HepG2 (cell line): Measurements from ENCODE around the gene MROH2A. TPM values are rescaled to one million over a fixed set of nuclear protein-coding genes. Genes with fewer than 3 reads are reported as not detected.

Experiments
- BORCS8-MEF2B ChIP-seq: sonication (generic); formaldehyde crosslinking; IDR thresholded peaks from 2 replicates; pipeline ENCODE4 v1.8.0; 2022; ENCODE audit warnings: mild to moderate bottlenecking, missing genetic modification reagents
- CHCHD3 ChIP-seq: sonication (generic); formaldehyde crosslinking; IDR thresholded peaks from 2 replicates; pipeline ENCODE4 v1.8.0; 2022; ENCODE audit warnings: mild to moderate bottlenecking, missing genetic modification reagents, moderate library complexity
- EP300 ChIP-seq, 3 experiments: sonication (generic) in 1 of 3; formaldehyde crosslinking in 1 of 3; IDR thresholded peaks; 2 replicates each; pipeline versions ENCODE4 v1.5.1 to v1.6.1; 2011 to 2020; ENCODE audit warnings: low read depth in 2 of 3, low read length in 2 of 3, borderline replicate concordance in 1 of 3, improper control_type of control experiment in 1 of 3, mild to moderate bottlenecking in 1 of 3, missing genetic modification reagents in 1 of 3, moderate library complexity in 1 of 3
- ERF ChIP-seq: IDR thresholded peaks from 2 replicates; pipeline ENCODE4 v1.6.1; 2018; ENCODE audit warnings: missing biosample characterization, missing genetic modification reagents
- ETV5 ChIP-seq: IDR thresholded peaks from 2 replicates; pipeline ENCODE4 v1.6.1; 2018; ENCODE audit warnings: missing biosample characterization, missing genetic modification reagents, inconsistent platforms, borderline replicate concordance
- GATAD2A ChIP-seq: IDR thresholded peaks from 2 replicates; pipeline ENCODE4 v1.6.1; 2016
- IRF2 ChIP-seq: IDR thresholded peaks from 2 replicates; pipeline ENCODE4 v1.6.1; 2018; ENCODE audit warnings: missing genetic modification reagents, missing compliant biosample characterization
- IRX3 ChIP-seq: sonication (generic); formaldehyde crosslinking; IDR thresholded peaks from 2 replicates; pipeline ENCODE4 v1.8.1; 2023; ENCODE audit warnings: mild to moderate bottlenecking, low read depth, missing genetic modification reagents, borderline replicate concordance
- JARID2 ChIP-seq: sonication (generic); formaldehyde crosslinking; IDR thresholded peaks from 2 replicates; pipeline ENCODE4 v1.8.1; 2023; ENCODE audit warnings: missing genetic modification reagents, inconsistent platforms; ENCODE audit not compliant: insufficient replicate concordance
- KLF16 ChIP-seq, 2 experiments: sonication (generic) in 1 of 2; formaldehyde crosslinking in 1 of 2; IDR thresholded peaks; 2 replicates each; pipeline versions ENCODE4 v1.6.1 to v1.8.0; 2016 to 2023; ENCODE audit warnings: missing genetic modification reagents in 2 of 2, missing compliant biosample characterization in 1 of 2
- MAZ ChIP-seq, 2 experiments: sonication (generic) in 1 of 2; formaldehyde crosslinking in 1 of 2; IDR thresholded peaks; 2 replicates each; pipeline versions ENCODE4 v1.5.0 to v1.6.1; 2012 to 2020; ENCODE audit warnings: low read depth in 2 of 2, mild to moderate bottlenecking in 2 of 2, borderline replicate concordance in 1 of 2, improper control_type of control experiment in 1 of 2, low read length in 1 of 2, missing genetic modification reagents in 1 of 2, moderate library complexity in 1 of 2
- RCOR2 ChIP-seq: IDR thresholded peaks from 2 replicates; pipeline ENCODE4 v1.6.1; 2016; ENCODE audit warnings: missing biosample characterization, missing genetic modification reagents
- RNF219 ChIP-seq: sonication (generic); formaldehyde crosslinking; IDR thresholded peaks from 2 replicates; pipeline ENCODE4 v1.5.0; 2020; ENCODE audit warnings: mild to moderate bottlenecking, missing genetic modification reagents
- SALL1 ChIP-seq: sonication (generic); formaldehyde crosslinking; IDR thresholded peaks from 2 replicates; pipeline ENCODE4 v1.8.0; 2022; ENCODE audit warnings: mild to moderate bottlenecking, missing genetic modification reagents
- SOX13 ChIP-seq, 3 experiments: fragments of 450-650 bp in 1 of 3; sonication (generic) in 1 of 3; formaldehyde crosslinking in 1 of 3; IDR thresholded peaks in 2 of 3; conservative IDR thresholded peaks in 1 of 3; 2 replicates each; pipeline versions ENCODE4 v1.5.0 to v1.6.1; 2016 to 2020; ENCODE audit warnings: antibody characterized with exemption in 1 of 3, mild to moderate bottlenecking in 1 of 3, missing compliant biosample characterization in 1 of 3, missing genetic modification reagents in 1 of 3, moderate library complexity in 1 of 3
- TBX2 ChIP-seq: sonication (generic); formaldehyde crosslinking; IDR thresholded peaks from 2 replicates; pipeline ENCODE4 v1.5.0; 2020; ENCODE audit warnings: missing genetic modification reagents, mild to moderate bottlenecking, borderline replicate concordance
- TGIF2 ChIP-seq: IDR thresholded peaks from 2 replicates; pipeline ENCODE4 v1.6.1; 2016; ENCODE audit warnings: control low read depth, missing compliant biosample characterization
- ZFP36L1 ChIP-seq: sonication (generic); formaldehyde crosslinking; IDR thresholded peaks from 2 replicates; pipeline ENCODE4 v1.8.0; 2022; ENCODE audit warnings: mild to moderate bottlenecking, missing genetic modification reagents, moderate library complexity
- ZNF20 ChIP-seq: sonication (generic); formaldehyde crosslinking; IDR thresholded peaks from 2 replicates; pipeline ENCODE4 v1.4.0; 2020; ENCODE audit warnings: mild to moderate bottlenecking, moderate library complexity, missing genetic modification reagents
- ZNF292 ChIP-seq: sonication (generic); formaldehyde crosslinking; IDR thresholded peaks from 2 replicates; pipeline ENCODE4 v1.8.1; 2022; ENCODE audit warnings: mild to moderate bottlenecking, low read depth, missing genetic modification reagents, borderline replicate concordance
- ZNF652 ChIP-seq: IDR thresholded peaks from 2 replicates; pipeline ENCODE4 v1.6.1; 2016; ENCODE audit warnings: low read depth, borderline replicate concordance
- ZSCAN31 ChIP-seq: sonication (generic); formaldehyde crosslinking; IDR thresholded peaks from 2 replicates; pipeline ENCODE4 v1.5.0; 2020; ENCODE audit warnings: low read depth, mild to moderate bottlenecking, missing genetic modification reagents
- polyA plus RNA-seq, 8 experiments: library from polyadenylated mRNA; depleted of rRNA in 3 of 8; stranded (reverse) in 7 of 8; unstranded in 1 of 8; fragments of >200 nt; fragmentation: Illumina TruSeq in 4 of 8; extraction: Trizol in 4 of 8; gene quantifications; 2 replicates each; pipeline versions ENCODE4 v1.2.1 to v1.2.3, GENCODE V29; 2011 to 2016; ENCODE audit warnings: low read depth in 4 of 8, missing spikeins in 1 of 8, mixed read lengths in 1 of 8; ENCODE audit not compliant: insufficient read depth in 1 of 8
- total RNA-seq, 5 experiments: library from RNA; depleted of rRNA; stranded (reverse); fragments of >200 nt; fragmentation: Illumina TruSeq; extraction: Trizol; gene quantifications; 2 replicates each; pipeline ENCODE4 v1.2.3, GENCODE V29; 2016; ENCODE audit warnings: low read depth in 1 of 5
- TF ChIP-seq, protein P1 (sequence below): sonication (generic); formaldehyde crosslinking; IDR thresholded peaks from 2 replicates; pipeline ENCODE4 v1.8.0; 2022; ENCODE audit warnings: mild to moderate bottlenecking, missing genetic modification reagents, borderline replicate concordance
- TF ChIP-seq, protein P2 (sequence below): IDR thresholded peaks from 2 replicates; pipeline ENCODE4 v1.6.1; 2016; ENCODE audit warnings: low read depth, borderline replicate concordance

Gene MROH2A
- total and polyA plus RNA-seq, 2 of the 13 experiments (the other 11 are each of a cell fraction or from before 2014, with no cell fraction given) = 0.03 to 0.04 TPM

- TF ChIP-seq IRX3 (peak; percentile 75; the same call in 1 of the 2 replicates), ERF (CRISPR knock-in tag) (peak; percentile 98), TBX2 (CRISPR knock-in tag) (peak; percentile 100), JARID2 (CRISPR knock-in tag) (peak; percentile 15), MAZ (IDR thresholded peaks at IDR 0.05; ENCODE audit: borderline replicate concordance, low read depth, low read length) (no peak), MAZ (CRISPR knock-in tag; IDR thresholded peaks at IDR 0.05; ENCODE audit: low read depth) (peak; percentile 58; the same call in 1 of the 2 replicates), TGIF2 (CRISPR knock-in tag) (peak; percentile 38; the same call in 1 of the 2 replicates), ZNF292 (CRISPR knock-in tag) (peak; percentile 61; the same call in 1 of the 2 replicates), ZNF652 (peak; percentile 31; the same call in 1 of the 2 replicates), KLF16 (CRISPR knock-in tag; IDR thresholded peaks at IDR 0.05) (peak in 1 of 2 experiments; percentile 92; a peak in 2 of 4 replicates), GATAD2A (CRISPR knock-in tag) (peak; percentile 94), ZSCAN31 (peak; percentile 59; the same call in 1 of the 2 replicates), BORCS8-MEF2B (CRISPR knock-in tag) (peak; percentile 60; the same call in 1 of the 2 replicates), RNF219 (CRISPR knock-in tag) (0 out of 2 replicates have a peak, but pooled peaks have one; percentile 50), ETV5 (CRISPR knock-in tag) (peak; percentile 74; the same call in 1 of the 2 replicates), EP300 (IDR thresholded peaks at IDR 0.05; ENCODE audit: low read depth in 2 of 2, low read length in 2 of 2) (peak; percentile 81 to 97; a peak in 3 of 4 replicates), EP300 (CRISPR knock-in tag; IDR thresholded peaks at IDR 0.05; ENCODE audit: borderline replicate concordance) (peak; percentile 93), ZNF20 (CRISPR knock-in tag) (peak; percentile 65; the same call in 1 of the 2 replicates), SOX13 (IDR thresholded peaks at IDR 0.05) (peak; percentile 99), SOX13 (CRISPR knock-in tag; conservative IDR thresholded peaks at IDR 0.05 in 1 of 2, IDR thresholded peaks at IDR 0.05 in 1 of 2) (peak in 1 of 2 experiments; percentile 98; a peak in 2 of 4 replicates), IRF2 (peak; percentile 73; the same call in 1 of the 2 replicates), RCOR2 (CRISPR knock-in tag) (peak; percentile 96), CHCHD3 (CRISPR knock-in tag) (0 out of 2 replicates have a peak, but pooled peaks have one; percentile 42), ZFP36L1 (CRISPR knock-in tag) (peak; percentile 96; the same call in 1 of the 2 replicates), SALL1 (CRISPR knock-in tag) (peak; percentile 84; the same call in 1 of the 2 replicates)
- TF ChIP-seq, protein P1, sequence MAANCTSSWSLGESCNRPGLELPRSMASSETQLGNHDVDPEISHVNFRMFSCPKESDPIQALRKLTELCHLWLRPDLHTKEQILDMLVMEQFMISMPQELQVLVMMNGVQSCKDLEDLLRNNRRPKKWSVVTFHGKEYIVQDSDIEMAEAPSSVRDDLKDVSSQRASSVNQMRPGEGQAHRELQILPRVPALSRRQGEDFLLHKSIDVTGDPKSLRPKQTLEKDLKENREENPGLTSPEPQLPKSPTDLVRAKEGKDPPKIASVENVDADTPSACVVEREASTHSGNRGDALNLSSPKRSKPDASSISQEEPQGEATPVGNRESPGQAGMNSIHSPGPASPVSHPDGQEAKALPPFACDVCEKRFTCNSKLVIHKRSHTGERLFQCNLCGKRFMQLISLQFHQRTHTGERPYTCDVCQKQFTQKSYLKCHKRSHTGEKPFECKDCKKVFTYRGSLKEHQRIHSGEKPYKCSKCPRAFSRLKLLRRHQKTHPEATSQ (CRISPR knock-in tag) = peak; percentile 84; the same call in 1 of the 2 replicates
- TF ChIP-seq, protein P2, sequence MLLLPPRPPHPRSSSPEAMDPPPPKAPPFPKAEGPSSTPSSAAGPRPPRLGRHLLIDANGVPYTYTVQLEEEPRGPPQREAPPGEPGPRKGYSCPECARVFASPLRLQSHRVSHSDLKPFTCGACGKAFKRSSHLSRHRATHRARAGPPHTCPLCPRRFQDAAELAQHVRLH (CRISPR knock-in tag) = peak; percentile 57; the same call in 1 of the 2 replicates
Measured at GRCh38 chr2:233745073-233745755, 32.9 kb upstream of the MROH2A start (continued).
